DND-41 (cell line): ENCODE data around the gene RAB28.

Source experiments
- CTCF ChIP-seq: IDR thresholded peaks from 2 replicates; pipeline ENCODE4 v1.5.1; 2012; ENCODE audit warnings: borderline replicate concordance, low read length, moderate library complexity, mild to moderate bottlenecking; ENCODE audit not compliant: poor library complexity, severe bottlenecking; ENCODE audit errors: extremely low read depth
- EZH2 ChIP-seq: IDR thresholded peaks from 3 replicates; pipeline ENCODE4 v1.6.1; 2012; ENCODE audit warnings: borderline replicate concordance, low read depth, mild to moderate bottlenecking, moderate library complexity, low read length, inconsistent platforms; ENCODE audit not compliant: severe bottlenecking

- TF ChIP-seq CTCF (no peak), EZH2 (no peak)
Measured at GRCh38 chr4:13464973-13465372, 19.2 kb downstream of the RAB28 start.
